Fibroblast of lung (primary cell): ENCODE measurements around the gene ZNF334. TPM values are rescaled to one million over a fixed set of nuclear protein-coding genes. Genes with fewer than 3 reads are reported as not detected.

Experiments used
- DNase-seq, 2 donors: peaks; one replicate each; pipeline versions ENCODE4 v3.0.0 to v3.0.0-alpha.2; 2010; ENCODE audit warnings: low read depth in 2 of 2
- H2AFZ ChIP-seq: 2 replicates; pipeline ENCODE4 v1.5.1; 2012; ENCODE audit warnings: low read length, control low read depth, inconsistent platforms
- H3K27ac ChIP-seq: 2 replicates; pipeline ENCODE4 v1.5.1; 2011; ENCODE audit warnings: low read length, control low read depth; ENCODE audit not compliant: insufficient read depth
- H3K27me3 ChIP-seq: 2 replicates; pipeline ENCODE4 v1.5.1; 2011; ENCODE audit warnings: mild to moderate bottlenecking, low read length; ENCODE audit not compliant: control insufficient read depth, insufficient read depth
- H3K36me3 ChIP-seq: 2 replicates; pipeline ENCODE4 v1.5.1; 2011; ENCODE audit warnings: low read length; ENCODE audit not compliant: control insufficient read depth, insufficient read depth
- H3K4me1 ChIP-seq: 2 replicates; pipeline ENCODE4 v1.5.1; 2011; ENCODE audit warnings: low read length; ENCODE audit not compliant: control insufficient read depth, insufficient read depth; ENCODE audit errors: extremely low read depth
- H3K4me2 ChIP-seq: 2 replicates; pipeline ENCODE4 v1.5.1; 2011; ENCODE audit warnings: low read length, control low read depth; ENCODE audit not compliant: insufficient read depth; ENCODE audit errors: extremely low read depth
- H3K4me3 ChIP-seq, 4 experiments: fragments of 200-600 bp in 1 of 4; sonication (generic) in 1 of 4; replicated peaks in 1 of 4; 2 replicates each; pipeline ENCODE4 v1.5.1; 2011 to 2016; ENCODE audit warnings: low read length in 4 of 4, low read depth in 3 of 4, mild to moderate bottlenecking in 3 of 4, control low read depth in 2 of 4, inconsistent platforms in 1 of 4, mixed read lengths in 1 of 4; ENCODE audit not compliant: insufficient read depth in 1 of 4; ENCODE audit errors: control extremely low read depth in 1 of 4
- H3K79me2 ChIP-seq: 2 replicates; pipeline ENCODE4 v1.5.1; 2012; ENCODE audit warnings: mild to moderate bottlenecking, low read length, inconsistent platforms; ENCODE audit not compliant: control insufficient read depth, insufficient read depth
- H3K9ac ChIP-seq: 2 replicates; pipeline ENCODE4 v1.5.1; 2011; ENCODE audit warnings: mild to moderate bottlenecking, low read length, control low read depth; ENCODE audit not compliant: insufficient read depth
- H3K9me3 ChIP-seq: 2 replicates; pipeline ENCODE4 v1.5.1; 2012; ENCODE audit warnings: low read depth, low read length; ENCODE audit not compliant: control insufficient read depth, insufficient read depth
- H4K20me1 ChIP-seq: 2 replicates; pipeline ENCODE4 v1.5.1; 2011; ENCODE audit warnings: low read length; ENCODE audit not compliant: control insufficient read depth, insufficient read depth; ENCODE audit errors: extremely low read depth
- EZH2 ChIP-seq: IDR thresholded peaks from 2 replicates; pipeline ENCODE4 v1.5.1; 2012; ENCODE audit warnings: low read length, control low read depth, mild to moderate bottlenecking; ENCODE audit errors: missing control alignments
- polyA plus RNA-seq, 2 donors: library from polyadenylated mRNA; depleted of rRNA in 1 of 2; stranded (reverse) in 1 of 2; unstranded in 1 of 2; fragments of >200 nt; gene quantifications; 2 replicates each; pipeline ENCODE4 v1.2.1, GENCODE V29; 2011 to 2012; ENCODE audit warnings: missing spikeins in 1 of 2
- total RNA-seq: library from RNA; depleted of rRNA; stranded (reverse); fragments of >200 nt; gene quantifications from 2 replicates; pipeline ENCODE4 v1.2.1, GENCODE V29; 2014
- TF ChIP-seq, protein P1 (sequence below), 2 donors: IDR thresholded peaks in 1 of 2; conservative IDR thresholded peaks in 1 of 2; 1 replicate in 1 of 2; 2 replicates in 1 of 2; pipeline ENCODE4 v1.5.1; 2011 to 2012; ENCODE audit warnings: low read length in 2 of 2, control low read depth in 1 of 2, inconsistent platforms in 1 of 2, low read depth in 1 of 2, mild to moderate bottlenecking in 1 of 2

ZNF334 gene
- total and polyA plus RNA-seq, 2 donors (not counting 1 experiment from before 2014, with no cell fraction given), result 0.99 to 7.9 TPM

DNA sequence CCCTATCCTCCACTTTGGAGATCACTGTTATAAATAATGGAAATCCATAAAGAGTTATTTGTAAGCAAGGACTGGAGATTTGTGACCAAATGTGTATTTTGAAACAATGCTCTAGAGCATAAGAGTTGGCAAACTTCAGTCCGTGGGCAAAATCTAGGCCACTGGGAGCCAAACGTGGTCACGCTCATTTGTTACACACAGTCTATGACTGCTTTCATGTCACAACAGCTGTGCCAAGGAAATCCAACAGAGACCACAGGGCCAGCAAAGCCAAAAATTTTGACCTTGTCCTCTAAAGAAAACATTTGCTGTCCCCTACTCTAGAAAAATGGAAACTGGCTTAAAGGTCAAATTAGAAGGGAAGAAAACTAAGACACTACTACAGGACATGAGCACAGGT, 7.9 kb downstream of the ZNF334 start:
- TF ChIP-seq EZH2, result no peak
- TF ChIP-seq, protein P1, sequence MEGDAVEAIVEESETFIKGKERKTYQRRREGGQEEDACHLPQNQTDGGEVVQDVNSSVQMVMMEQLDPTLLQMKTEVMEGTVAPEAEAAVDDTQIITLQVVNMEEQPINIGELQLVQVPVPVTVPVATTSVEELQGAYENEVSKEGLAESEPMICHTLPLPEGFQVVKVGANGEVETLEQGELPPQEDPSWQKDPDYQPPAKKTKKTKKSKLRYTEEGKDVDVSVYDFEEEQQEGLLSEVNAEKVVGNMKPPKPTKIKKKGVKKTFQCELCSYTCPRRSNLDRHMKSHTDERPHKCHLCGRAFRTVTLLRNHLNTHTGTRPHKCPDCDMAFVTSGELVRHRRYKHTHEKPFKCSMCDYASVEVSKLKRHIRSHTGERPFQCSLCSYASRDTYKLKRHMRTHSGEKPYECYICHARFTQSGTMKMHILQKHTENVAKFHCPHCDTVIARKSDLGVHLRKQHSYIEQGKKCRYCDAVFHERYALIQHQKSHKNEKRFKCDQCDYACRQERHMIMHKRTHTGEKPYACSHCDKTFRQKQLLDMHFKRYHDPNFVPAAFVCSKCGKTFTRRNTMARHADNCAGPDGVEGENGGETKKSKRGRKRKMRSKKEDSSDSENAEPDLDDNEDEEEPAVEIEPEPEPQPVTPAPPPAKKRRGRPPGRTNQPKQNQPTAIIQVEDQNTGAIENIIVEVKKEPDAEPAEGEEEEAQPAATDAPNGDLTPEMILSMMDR (conservative IDR thresholded peaks at IDR 0.05 in 1 of 2, IDR thresholded peaks at IDR 0.05 in 1 of 2; ENCODE audit: low read depth in 1 of 2, low read length in 2 of 2), result no peak

DNA sequence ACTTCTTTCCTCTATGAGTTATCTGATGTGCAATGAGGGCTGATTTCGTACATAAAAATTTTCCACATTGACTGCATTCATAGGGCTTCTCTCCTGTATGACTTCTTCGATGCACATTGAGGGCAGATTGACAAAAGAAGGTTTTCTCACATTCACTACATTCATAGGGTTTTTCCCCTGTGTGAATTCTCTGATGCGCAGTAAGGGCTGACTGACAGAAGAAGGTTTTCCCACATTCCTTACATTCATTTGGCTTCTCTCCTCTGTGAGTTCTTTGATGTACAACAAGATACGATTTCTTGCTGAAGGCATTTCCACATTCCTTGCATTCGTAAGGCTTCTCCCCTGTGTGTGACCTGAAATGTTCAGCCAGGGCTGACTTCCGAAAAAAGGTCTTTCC, 11.4 kb downstream of the ZNF334 start:
- Histone ChIP-seq H3K9me3 (no peaks in the 10 kb centered on the region), H3K4me1 (no peaks in the 10 kb centered on the region), H3K4me2 (no peak overlapping the region), H3K79me2 (no peaks in the 10 kb centered on the region), H3K9ac (no peak overlapping the region), H2AFZ (no peak overlapping the region), H3K4me3 (no peak overlapping the region), H3K27ac (no peak overlapping the region), H4K20me1 (no peaks in the 10 kb centered on the region), H3K27me3 (no peaks in the 10 kb centered on the region), H3K36me3 (no peaks in the 10 kb centered on the region)
- DNase-seq, result no peak
- TF ChIP-seq EZH2, result no peak
- TF ChIP-seq, protein P1 (conservative IDR thresholded peaks at IDR 0.05 in 1 of 2, IDR thresholded peaks at IDR 0.05 in 1 of 2; ENCODE audit: low read depth in 1 of 2, low read length in 2 of 2), result no peak

More for the DNA sequence above, 7.9 kb downstream of the ZNF334 start:
- Histone ChIP-seq H3K27ac (no peak overlapping the region), H3K4me2 (no peak overlapping the region), H3K79me2 (no peaks in the 10 kb centered on the region), H3K27me3 (no peaks in the 10 kb centered on the region), H2AFZ (no peak overlapping the region), H4K20me1 (no peaks in the 10 kb centered on the region), H3K9me3 (no peaks in the 10 kb centered on the region), H3K4me3 (no peak overlapping the region), H3K4me1 (no peaks in the 10 kb centered on the region), H3K36me3 (no peaks in the 10 kb centered on the region), H3K9ac (no peak overlapping the region)
- DNase-seq, result no peak

DNA sequence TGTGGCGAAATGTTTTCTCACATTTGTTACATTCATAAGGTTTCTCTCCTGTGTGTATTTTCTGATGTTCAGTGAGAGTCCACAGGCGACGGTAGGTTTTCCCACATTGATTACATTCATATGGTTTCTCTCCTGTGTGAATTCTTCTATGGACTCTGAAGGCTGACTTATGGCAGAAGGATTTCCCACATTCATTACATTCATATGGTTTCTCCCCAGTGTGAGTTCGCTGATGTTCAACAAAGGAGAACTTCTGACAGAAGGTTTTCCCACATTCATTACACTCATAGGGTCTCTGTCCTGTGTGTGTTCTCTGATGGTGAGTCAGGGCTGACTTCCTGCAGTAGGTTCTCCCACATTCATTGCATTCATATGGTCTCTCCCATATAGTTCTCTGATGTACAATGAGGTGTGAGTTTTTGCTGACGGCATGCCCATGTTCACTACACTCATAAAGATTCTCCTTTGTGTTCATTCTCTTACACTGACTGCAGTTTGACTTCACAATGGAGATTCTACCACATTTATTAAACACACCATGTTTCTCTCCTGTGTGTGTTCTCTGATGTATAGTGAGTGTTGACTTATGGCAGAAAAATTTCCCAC, 11.9 kb downstream of the ZNF334 start:
- no peak overlapping the region for H3K4me3 ChIP-seq
- H3K27ac ChIP-seq, result no peak overlapping the region
- H2AFZ ChIP-seq, result no peak overlapping the region
- no peaks in the 10 kb centered on the region for H3K27me3 ChIP-seq
- no peaks in the 10 kb centered on the region for H3K36me3 ChIP-seq
- H3K9me3 ChIP-seq, result no peaks in the 10 kb centered on the region
- H3K9ac ChIP-seq, result no peak overlapping the region
- H3K4me1 ChIP-seq, result no peaks in the 10 kb centered on the region
- H4K20me1 ChIP-seq, result no peaks in the 10 kb centered on the region
- DNase-seq, result peak in 1 of 2 donors; percentile 18
- no peaks in the 10 kb centered on the region for H3K79me2 ChIP-seq
- no peak overlapping the region for H3K4me2 ChIP-seq
- no peak for TF ChIP-seq EZH2
- TF ChIP-seq, protein P1 (conservative IDR thresholded peaks at IDR 0.05 in 1 of 2, IDR thresholded peaks at IDR 0.05 in 1 of 2; ENCODE audit: low read depth in 1 of 2, low read length in 2 of 2), result no peak
